ENCODE data around the gene AKAP13.
"Not testable (repeated sequence)": the region's sequence is repeated elsewhere in the genome, so short reads cannot be mapped to it uniquely, and the experiment has no call there.

AKAP13 gene

GRCh38 chr15:85348048-85348766, 32.2 kb upstream of the AKAP13 start:
- not testable (repeated sequence) for DNase-seq
- peak; percentile 23 for ATAC-seq

DNA sequence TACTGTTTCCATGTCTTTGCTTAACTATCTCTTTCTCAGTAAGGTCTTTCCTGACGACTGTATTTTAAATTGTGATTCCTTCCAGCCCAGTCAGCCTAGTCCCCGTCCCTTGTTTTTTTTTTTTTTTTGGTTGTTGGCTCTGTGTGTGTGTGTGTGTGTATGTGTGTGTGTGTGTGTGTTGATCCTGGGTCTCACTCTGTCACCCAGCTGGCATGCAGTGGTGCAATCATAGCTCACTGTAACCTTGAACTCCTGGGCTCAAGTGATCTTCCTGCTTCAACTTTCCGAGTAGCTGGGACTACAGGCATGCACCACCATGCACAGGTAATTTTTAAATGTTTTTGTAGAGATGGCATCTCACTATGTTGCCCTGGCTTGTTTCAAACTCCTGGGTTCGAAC, 31.3 kb upstream of the AKAP13 start:
- DNase-seq, ATAC-seq: not testable (repeated sequence)

DNA sequence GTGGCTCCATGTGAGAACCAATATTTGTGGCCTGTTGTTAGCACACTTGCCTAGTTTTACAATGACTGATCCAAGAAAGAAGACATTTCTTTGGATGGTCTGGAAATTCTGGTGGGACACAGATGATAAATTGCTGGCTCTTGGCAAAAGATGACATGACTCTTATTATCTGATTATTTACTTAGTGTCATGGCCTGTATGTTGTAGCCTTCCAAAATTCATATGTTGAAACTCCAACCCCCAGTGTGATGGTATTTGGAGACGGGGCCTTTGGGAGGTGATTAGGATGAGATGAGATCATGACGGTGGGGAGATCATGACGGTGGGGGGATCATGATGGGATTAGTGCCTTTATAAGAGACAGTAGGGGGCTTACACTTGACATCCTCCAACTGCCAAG, 30.0 kb upstream of the AKAP13 start:
- DNase-seq: no peak
- ATAC-seq: no peak

DNA sequence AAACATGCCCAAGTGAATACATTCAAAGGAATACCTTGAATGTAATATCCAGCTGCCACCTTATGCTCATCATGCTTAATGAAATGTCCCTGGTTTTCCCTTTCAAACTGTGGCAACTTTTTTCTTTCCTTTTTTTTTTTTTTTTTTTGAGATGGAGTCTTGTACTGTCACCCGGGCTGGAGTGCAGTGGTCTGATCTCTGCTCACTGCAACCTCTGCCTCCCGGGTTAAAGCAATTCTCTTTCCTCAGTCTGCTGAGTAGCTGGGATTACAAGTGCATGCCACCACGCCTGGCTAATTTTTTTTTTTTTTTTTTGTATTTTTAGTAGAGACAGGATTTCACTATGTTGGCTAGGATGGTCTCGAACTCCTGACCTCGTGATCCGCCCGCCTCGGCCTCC, 28.9 kb upstream of the AKAP13 start:
- not testable (repeated sequence) for ATAC-seq, DNase-seq

DNA sequence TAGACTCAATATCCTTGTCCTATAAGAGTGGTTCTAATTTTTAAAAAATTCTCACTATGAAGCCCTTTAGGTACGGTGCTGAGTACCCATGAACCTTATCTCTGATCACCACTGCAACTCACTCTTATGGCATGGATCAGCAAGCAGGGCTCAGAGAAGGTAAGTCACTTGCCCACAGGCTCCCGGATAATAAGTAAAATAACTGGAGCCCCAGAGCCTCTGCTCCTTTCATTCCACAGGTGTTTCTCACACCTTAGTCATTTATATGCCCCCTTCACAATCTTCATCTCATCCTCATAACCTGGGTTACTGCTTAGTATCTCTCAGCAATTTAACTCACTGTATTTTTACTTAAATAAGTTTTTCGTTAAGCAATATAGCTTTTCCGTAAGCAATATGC, 28.4 kb upstream of the AKAP13 start:
- DNase-seq (no peak), ATAC-seq (no peak)

GRCh38 chr15:85353516-85353915, 26.9 kb upstream of the AKAP13 start:
- DNase-seq (no peak), ATAC-seq (no peak)

- DNase-seq: no peak
Measured at GRCh38 chr15:85354461-85354860, 25.9 kb upstream of the AKAP13 start.

GRCh38 chr15:85354948-85355347, 25.5 kb upstream of the AKAP13 start:
- DNase-seq: no peak
- no peak for ATAC-seq

More at GRCh38 chr15:85354461-85354860, 25.9 kb upstream of the AKAP13 start:
- ATAC-seq: no peak

GRCh38 chr15:85356276-85356675, 24.1 kb upstream of the AKAP13 start:
- ATAC-seq (no peak), DNase-seq (no peak)

DNA sequence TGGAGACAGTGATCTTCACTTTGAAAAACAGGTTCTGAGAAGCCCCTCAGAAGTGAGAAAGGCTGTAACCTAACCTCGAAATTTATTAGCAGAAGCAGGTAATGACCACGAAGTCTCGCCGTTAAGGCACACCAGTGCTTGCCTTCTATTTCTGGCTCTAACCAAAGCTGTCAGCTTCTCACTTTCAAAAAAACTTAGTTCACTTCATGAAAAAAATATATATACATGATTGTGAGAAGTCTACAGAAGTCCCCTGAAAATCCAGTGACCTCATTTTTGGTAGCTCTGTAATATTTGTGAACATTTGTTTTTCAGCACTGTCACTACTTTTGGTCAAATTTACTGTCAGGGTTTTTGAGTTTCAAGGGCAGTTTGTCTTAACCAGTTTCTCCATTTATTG, 19.1 kb upstream of the AKAP13 start:
- ATAC-seq: no peak

DNA sequence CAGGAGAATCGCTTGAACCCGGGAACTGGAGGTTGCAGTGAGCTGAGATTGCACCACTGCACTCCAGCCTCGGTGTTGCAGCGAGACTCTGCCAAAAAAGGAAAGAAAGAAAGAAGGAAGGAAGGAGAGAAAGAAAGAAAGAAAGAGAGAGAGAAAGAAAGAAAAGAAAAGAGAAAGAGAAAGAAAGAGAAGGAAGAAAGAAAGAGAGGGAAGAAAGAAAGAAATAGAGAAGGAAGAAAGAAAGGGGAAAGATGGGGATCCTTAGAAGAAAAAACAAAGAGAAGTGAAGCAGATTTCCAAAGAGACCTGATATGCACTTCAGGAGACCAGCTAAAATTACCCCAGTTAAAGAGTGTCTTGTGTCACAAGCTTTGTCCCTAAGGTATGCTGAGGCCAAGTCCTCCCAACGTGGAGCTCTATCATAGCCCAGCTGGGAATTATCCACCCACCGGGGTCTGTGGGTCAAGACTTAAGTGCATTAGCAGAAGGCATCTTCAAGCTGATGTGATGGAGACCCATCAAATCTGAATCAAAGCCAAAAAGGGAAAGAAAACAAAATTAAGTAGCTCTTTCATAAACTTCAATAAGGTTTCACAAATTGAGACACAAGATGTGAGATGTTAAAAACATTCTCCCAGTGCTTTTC, 17.8 kb upstream of the AKAP13 start:
- ATAC-seq (no peak), DNase-seq (no peak)

More for the DNA sequence above, 19.1 kb upstream of the AKAP13 start:
- no peak for DNase-seq

DNA sequence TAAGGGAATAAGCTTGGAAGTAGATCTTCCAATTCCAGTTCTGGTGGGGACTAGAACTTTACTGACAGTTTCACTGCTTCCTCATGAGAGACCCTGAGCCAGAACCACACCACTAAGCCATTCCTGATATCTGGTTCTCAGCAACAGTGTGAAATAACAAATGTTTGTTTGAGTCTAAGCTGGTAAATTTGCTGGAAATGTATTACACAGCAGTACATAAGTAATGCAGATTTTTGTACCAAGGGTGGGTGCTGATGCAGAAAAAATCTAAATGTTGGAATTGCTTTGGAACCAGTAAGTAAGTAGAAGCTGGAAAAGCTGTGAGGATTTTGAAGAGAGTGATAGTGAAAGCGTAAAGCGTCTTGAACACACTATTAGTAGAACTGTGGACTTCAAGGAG, 14.4 kb upstream of the AKAP13 start:
- ATAC-seq: no peak
- no peak for DNase-seq

- no peak for DNase-seq
- no peak for ATAC-seq
Measured at GRCh38 chr15:85367741-85368140, 12.7 kb upstream of the AKAP13 start.

DNA sequence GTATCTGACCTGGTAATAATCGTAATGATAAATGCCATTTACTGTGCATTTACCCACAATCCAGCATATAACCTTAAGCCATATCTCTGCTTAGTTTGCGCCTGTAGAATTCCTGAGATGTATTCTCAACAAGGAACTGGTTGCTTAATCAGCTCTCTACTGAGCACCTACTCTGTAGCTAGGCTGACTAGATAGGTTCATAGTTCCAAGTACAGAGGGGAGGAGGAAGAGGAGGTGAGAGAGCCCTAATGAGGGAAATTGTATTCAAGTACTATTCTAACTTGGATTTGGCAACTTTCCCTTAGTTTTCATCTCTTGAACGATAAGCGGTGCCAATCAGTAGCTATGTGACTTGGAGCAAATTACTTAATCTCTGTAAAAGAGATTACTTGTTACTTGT, 5.6 kb upstream of the AKAP13 start:
- DNase-seq (no peak), ATAC-seq (no peak)

- DNase-seq (no peak), ATAC-seq (no peak)
Measured at GRCh38 chr15:85377269-85377668, 3.1 kb upstream of the AKAP13 start.

DNA sequence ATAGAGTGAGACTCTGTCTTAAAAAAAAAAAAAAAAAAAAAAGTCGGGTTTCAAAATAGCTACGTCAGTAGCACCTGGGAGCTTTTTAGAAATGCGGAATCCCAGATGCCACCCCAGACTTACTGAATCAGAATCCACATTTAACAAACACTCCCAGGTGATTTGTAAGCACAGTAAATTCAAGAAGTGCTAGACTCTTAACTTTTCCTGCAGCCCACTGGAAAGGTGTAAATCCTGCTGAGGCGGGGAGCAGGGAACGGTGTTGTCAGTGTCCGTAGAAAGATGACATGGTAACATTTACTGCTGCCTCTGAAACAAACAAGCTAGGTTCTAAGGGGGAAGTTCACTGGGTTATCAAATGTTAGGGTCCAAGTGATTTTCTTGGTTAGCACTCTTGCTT, 2.4 kb upstream of the AKAP13 start:
- no peak for DNase-seq
- ATAC-seq: no peak

GRCh38 chr15:85379403-85380131, 836 bp upstream of the AKAP13 start:
- peak; percentile 53 for DNase-seq
- no peak for ATAC-seq

- ATAC-seq (peak; percentile 34), DNase-seq (peak; percentile 70)
Measured at GRCh38 chr15:85380812-85381642, 624 bp downstream of the AKAP13 start.

DNA sequence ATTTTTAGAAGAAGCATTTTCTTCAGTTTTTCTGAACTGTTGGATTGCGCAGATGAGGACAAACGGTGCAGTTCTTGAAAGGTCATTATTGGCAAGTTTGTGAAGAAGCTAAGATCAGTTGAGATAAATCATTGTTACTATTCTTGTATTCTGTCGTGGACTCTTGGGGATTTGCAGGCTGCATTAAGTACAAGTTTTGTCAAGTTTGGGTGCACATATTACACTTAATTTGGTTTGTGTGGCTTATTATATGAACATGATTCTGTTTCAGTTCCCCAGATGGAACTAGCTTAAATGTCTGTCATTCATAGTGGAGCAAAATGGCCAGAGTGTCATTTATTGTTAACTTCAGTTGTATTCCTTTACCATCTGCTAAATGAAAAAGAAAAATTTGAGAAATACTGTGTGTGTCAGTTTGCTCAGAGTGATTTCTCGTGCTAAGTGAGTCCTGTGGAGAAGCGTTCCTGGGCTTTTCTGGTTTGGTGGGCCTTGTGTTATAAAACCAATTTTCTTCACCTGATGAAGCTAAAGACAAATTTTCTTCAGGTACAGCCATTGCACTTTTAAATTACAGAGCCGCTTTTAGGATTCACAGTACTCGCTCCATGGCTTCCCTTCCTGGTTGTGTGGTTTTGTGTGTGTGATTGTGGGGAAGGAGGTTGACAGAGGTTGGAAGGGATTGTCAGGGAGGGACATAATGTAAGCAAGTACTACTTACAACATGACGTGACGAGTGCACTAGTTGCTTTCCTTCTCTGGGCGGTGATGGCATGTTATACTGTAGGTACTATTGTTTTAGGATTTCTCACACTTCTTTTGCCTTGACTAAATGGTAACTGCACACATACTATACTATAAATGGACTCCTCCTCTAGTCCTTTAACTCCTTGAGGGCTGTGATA, 1.7 kb downstream of the AKAP13 start:
- DNase-seq (no peak), ATAC-seq (no peak)

DNA sequence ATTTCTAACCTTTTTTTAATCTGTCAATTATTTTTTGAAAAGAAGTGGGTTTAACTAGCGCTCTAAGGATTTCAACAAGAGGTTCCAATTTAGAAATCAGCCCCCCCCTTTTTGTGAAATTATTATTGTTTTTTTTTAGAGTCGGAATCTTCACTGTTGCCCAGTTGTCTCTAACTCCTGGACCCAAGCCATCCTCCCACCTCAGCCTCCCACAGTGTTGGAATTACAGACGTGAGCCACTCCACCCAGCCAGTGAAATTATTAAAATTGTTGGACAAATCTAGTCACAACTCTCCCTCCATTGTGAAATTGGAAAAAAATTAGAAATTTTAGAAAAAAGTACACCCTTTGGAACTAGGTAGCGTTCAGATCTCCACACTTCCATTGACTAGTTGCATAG, 2.5 kb downstream of the AKAP13 start:
- ATAC-seq (no peak), DNase-seq (no peak)

GRCh38 chr15:85383470-85384148, 3.2 kb downstream of the AKAP13 start:
- no peak for DNase-seq

More at GRCh38 chr15:85383470-85384148, 3.2 kb downstream of the AKAP13 start:
- no peak for ATAC-seq
